HG03135 (cell line): ENCODE results near the gene AMPD2.
A peak's percentile ranks its signal among the peaks of the same experiment; 100 is the strongest.

Source experiments
- ATAC-seq: cut with Tn5 transposase; IDR thresholded peaks from one replicate; pipeline ENCODE4 v1.9.1; 2021; ENCODE audit warnings: mild to moderate bottlenecking, moderate library complexity; ENCODE audit not compliant: unreplicated experiment

Gene AMPD2

DNA sequence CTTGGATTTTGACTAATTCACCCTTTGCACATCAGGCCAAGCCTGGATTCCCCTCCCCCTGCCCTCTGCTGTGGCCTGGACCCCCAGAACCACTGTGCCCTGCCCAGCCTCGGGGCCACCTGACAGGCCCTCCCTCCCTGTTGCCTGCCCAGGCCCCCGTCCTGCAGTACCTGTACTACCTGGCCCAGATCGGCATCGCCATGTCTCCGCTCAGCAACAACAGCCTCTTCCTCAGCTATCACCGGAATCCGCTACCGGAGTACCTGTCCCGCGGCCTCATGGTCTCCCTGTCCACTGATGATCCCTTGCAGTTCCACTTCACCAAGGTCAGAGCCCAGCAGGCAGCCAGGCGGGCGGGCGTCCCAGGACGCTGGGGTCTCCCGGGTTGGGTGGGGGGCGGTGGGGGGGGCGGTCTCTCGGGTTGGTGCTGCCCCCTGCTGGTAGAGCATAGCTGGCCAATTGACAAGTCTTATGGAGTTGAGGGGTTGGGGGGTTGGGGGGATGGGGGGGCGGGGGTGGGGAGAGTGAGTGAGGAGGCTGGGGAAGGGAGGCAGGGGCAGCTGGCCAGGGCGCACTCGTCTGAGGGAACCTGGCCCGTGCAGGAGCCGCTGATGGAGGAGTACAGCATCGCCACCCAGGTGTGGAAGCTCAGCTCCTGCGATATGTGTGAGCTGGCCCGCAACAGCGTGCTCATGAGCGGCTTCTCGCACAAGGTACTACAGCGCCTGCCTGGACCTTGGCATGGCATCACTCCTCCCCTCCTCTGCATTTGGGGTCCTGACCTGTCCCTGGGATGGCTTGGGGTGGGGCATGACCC lies 10.7 kb downstream of the AMPD2 start:
- ATAC-seq: no peak

DNA sequence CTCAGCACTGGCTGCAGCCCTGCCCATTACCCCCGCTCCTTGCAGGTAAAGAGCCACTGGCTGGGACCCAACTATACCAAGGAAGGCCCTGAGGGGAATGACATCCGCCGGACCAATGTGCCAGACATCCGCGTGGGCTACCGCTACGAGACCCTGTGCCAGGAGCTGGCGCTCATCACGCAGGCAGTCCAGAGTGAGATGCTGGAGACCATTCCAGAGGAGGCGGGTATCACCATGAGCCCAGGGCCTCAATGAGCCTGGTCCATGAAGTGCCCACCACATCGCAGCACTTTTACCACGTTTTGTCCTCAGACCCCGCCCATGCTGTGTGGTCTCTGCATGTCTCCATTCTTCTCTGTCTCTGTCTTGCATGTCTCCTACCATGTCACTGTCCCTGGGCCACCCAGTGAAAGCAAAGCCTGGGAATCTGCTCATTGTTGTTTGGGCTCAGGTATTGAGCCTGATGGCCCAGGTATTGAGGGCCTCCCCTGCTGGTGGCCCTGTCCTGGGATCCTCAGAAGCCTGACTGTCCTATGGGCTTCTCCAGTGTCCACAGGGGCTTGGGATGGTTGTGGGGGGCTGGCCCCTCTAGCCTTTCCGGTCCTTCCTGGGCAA lies 11.4 kb downstream of the AMPD2 start:
- ATAC-seq: no peak

DNA sequence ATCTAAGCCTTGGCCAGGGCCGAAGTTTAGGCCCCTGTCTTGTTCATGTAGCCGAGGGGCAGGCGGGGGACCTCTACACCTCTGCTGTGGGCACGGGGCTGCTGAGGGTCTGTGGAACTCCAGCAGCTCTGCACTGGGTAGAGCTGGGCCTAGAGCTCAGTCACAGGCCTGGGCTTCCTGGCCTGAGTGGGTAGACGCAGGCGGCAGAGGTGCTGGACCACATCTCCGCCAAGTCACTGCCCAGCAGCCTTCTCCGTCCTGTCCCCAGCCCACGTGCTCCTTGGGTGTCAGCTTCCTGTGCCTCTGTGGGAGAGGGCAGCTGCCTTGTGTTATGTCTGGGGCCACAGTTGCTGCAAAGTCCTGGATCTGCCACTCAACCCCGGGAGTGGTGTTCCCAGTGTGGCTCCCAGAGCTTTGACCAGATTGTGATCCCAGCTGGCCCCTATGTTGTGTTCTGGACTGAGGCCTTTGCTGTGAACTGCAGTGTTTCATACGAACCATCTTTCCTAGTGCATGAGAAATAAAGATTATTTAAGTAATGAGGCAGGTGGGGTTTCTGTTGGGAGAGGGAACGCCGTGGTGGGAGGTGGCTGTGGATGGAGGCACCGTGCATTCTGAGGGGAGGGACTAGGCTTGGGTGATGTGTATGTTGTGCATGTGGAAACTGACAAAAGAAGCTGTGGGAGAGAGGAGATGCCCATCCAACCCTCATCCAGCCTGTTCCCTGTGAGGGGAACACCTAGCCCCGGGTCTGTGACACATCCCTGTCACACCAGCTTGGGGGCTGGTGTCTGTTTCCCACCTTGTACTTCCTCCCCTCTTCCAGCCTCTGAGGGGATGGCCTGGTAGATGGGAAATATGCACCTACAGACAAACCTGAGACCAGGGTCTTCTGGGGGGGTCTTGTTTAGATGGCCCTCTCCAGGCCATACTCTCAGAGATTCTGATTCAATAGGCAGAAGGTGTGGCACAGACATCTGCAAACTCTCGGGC lies 12.2 kb downstream of the AMPD2 start:
- ATAC-seq: no peak

DNA sequence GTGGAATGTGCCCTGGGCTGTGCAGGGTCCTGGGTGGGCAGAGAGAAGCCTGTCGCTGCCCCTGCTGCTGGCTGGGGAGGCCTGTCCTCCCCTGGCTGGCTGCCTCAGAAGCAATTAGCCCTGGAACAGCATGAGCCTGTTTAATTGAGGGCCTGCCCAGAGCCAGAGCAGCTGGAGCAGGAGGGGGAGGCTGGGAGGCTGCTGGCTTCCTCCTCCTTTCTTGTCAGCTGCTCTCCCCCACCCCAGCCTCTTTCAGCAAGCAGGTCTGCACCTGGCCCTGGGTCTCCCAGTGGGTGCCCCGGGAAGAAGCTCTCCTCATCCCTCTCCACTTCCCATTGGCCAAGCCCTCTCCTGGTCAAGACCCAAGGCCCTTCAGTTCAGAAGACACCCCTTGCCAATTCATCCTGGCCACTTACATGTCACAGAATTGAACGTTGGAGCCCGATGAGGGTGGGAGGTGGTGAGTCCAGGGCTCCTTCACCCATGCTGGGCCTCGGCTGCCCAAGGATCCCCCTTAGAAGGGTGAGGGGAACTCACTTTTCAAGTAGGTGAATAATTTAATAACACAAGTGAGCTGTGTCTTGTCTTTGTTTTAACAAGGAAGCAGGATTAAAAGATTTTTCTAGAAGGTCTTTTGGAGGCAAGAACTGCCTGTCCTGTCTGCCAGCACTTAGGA lies 13.2 kb downstream of the AMPD2 start:
- no peak for ATAC-seq

DNA sequence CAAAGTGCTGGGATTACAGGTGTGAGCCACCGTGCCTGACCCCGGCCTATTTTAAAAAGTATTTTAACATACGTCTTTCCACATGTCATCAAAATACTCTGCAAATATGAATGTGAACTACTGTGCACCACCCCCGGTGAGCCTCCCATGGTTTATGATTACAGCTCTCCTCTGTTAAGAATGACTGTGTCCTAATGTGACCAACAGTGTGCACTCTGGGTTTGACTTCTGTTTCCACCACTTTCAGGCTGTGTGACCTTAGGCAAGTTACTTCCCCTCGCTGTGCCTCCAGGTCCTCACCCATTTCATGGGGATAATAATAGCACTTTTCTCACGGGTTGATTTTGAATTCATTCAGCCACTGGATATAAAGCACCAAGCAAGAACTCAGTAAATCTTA lies 14.7 kb downstream of the AMPD2 start:
- no peak for ATAC-seq

DNA sequence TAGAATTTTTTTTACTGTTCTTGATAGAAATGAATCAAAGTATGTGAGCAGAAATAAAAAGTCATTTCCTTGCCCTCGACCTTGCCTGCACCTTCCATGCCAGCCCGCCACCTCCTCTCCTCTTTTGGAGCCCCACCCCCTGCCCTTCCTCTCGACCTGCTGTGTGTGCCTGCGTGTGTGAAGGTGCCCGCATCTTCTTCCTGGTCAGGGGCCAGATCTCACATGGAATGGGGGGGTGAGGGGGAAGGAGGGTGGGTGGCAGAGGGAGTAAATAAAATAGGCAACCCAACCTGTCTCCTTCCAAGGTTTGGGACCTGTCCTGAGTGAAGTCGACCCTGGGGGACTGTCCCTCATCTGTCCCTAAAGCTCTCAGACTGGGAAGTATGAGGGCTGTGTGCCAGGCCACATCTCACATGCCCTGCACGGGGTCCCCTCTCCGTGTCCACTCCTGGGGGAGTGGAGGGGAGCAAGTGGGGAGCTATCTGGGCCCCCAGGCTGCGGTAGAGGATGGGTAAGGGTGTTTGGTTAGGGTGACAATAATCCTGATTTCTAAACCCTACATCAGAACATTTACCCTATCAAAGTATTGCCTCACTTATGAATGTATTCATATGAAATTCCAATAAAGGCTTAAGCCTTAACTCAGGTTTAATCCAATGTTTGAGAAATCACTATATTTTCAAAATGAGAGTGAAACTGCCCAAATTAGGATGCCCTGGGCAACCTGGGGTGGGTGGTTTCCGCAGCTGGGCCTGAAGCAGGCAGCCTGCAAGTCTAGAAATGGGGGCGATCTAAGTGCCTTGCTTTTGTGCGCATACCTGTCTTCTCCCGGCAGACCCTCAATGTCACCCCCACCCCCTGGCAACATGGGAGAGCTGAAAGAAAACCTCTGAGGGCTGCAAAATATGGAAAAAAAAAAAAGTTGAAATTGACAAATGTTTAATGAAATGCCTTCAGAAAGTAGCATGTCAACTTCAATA lies 15.4 kb downstream of the AMPD2 start:
- no peak for ATAC-seq

DNA sequence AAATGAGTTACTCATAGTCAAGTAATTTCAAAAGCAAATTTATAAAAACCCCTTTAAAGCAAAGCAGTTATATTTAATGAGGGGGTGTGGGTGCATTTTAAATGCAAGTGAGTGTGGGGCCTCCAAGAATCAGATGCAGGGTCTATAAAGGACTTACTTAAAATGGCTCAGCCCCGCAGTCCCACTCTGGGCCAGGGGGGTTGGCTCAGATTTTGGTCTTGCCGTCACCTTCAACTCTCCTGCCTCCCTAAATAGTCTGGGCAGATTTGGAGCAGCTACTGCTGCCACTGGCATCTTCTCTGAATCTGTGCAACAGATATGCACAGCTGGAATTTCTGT lies 16.2 kb downstream of the AMPD2 start:
- no peak for ATAC-seq

DNA sequence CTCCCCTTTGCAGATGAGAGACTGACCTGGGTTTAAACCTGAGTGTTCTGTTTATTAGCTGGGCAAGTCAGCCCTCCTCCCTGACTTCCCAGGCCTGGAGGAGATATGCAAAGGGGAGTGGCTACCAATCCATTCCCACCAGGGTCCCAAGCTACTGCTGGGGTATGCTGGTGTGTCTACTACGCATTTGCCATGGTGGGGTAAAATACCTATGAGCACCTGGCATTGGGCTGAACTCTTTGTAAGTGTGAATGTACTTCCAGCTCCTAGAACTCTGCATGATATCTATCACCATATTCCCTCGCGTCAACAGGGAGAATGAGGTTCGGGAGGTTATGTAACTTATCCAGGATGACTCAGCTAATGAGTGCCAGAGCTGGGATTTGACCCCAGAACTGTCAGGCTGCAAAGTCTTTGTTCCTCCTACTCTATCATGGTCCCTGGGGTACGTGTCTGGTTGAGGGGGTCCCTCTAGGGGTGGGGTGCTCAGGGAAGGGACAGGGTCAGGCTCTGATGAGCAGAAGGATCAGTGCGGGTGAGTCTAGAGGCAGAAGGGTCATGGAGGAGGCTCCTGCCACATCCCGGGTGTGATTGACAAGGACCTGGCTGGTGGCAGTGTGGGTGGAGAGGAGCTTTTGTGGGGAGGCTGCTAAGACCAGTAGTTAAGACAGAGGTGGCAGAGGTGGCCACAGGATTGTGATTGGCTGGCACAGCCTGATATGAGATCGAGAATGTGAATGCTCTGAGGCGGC lies 16.7 kb downstream of the AMPD2 start:
- no peak for ATAC-seq

DNA sequence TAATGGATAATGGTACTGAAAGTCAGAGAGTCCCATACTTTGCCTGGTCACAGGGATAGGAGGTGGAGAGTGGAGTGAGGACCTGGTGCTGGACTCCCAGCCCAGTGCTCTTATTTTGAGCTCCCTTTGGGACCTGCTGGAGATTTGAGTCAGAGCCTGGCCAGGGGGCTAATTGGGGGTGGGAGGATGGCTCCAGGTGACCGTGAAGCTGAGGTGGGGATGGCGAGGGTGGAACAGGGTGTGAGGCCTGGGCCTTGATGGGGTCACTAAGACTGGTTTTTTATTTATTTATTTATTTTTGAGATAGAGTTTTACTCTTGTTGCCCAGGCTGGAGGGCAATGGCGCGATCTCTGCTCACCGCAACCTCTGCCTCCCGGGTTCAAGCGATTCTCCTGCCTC lies 17.8 kb downstream of the AMPD2 start:
- ATAC-seq: no peak

DNA sequence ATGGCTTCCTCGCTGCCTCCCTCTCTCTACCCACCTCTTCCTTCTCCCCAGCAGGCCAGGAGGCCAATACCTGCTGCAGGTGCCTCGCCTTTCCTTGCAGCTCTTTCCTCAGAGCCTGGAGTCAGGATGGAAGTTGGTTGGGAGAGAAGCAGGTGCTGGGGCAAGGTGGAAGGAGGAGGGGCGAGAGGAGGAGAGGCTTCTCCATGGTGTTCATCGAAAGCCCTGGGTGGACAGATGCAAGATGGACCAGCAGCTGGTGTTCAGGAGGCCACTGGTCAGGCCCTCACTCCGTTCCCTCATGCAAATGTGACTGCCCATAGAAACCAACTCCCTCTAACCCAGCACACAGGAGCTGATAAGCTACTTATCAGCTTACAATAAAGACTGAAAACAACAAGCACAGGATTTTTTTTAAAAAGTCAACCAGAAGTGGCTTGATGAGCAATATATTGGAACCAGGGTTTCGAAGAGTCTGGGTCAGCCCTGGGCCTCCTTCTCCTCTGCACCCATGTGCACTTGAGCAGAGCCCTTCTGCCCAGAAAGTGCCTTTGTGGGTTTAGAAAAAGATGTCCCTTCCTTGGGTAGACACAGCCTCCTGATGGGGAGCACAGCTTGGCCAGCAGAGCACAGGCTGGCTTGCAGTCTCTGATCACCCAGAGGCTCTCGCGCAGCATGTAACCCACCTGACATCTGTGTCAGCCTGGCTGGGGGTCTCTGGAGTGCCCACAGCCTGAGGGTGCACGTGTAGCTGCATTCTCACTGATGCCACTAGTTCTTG lies 19.6 kb downstream of the AMPD2 start:
- ATAC-seq: no peak

DNA sequence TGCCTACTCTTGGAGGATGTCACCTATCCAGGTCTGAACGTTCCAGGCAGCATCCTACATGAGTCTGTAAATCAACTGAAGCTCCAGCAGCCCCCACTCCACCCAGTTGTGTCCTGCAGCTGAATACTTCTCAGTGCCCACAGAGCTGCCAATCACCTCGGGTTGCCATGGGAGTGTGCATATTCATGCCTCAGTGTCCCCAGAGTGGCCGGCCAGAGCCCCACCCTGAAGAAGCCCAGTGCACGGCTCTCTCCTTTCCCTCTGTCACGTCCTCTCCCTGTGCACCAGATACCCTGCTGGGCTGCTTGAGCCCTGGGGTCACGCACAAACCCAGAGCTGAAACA lies 20.2 kb downstream of the AMPD2 start:
- no peak for ATAC-seq

DNA sequence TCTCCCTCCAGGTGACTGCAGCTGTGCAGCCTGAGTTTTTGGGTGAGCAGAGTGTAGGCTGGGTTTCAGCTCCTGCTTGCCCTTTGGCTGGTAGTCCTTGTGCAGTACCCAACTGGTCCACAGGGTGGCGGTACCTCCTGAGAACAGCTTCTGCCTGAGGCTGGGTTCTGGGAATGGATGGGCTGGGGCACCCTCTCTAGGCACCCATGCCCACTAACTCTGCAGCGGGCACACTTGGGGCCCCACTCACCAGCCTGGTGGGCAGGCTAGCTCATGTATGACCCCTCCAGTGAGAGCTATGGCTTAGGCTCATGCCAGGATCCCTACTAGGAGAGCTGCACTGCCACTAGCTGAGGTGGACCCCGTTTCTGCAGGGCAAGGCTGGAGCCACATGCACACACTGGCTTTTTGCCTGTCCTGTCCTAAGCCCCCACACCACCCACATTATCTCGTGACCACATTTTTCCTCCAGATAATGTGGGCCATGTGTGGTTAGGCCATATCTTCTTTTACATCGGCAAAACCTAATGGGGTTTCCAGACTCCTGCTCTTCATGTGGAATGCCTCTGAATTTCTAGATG lies 20.7 kb downstream of the AMPD2 start:
- no peak for ATAC-seq

DNA sequence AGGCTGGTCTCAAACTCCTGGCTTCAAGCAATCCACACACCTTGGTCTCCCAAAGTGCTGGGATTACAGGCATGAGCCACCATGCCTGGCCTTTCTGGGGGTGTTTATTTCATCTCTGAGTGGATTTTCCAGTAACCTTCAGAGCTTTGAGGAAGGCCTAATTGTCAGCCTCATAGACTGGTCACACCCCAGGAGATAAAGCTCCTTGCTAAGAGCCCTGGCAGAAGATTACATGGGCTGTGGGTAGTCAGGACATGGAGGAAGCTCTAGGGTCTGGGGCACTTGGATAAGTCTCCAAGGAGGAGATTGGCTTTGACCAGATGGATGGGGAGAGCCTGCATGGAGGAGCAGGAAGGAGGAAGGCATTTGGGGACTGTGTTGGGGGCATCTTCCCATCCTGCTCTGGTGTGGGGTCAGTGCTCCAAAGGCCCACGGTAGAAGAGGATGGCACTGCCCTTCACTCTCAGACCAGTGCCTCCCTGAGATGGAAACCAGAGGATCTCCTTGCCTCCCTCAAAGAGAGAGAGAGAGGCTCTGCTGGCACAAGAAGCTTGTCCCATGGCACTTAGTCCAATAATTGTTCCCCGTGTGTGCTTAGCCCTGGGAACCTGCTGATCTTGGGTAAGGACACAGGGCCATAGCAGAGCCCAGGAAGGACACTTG lies 21.6 kb downstream of the AMPD2 start:
- no peak for ATAC-seq

DNA sequence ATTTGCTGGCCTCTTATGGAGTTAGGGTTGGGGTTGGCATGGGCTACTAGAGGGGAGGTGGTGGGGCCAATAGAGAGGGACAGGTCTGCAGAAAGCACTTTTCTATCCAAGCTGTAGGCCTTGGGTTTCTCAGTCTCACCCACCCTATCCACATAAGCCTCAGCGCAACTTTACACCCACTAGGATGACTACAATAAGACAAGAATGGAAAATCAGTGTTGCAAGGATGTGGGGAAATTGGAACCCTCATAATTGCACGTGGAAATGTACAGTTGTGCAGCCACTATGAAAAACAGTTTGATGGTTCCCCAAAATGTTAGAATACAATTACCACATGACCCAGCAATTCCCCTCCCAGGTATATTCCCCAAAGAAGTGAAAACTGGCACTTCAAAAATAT lies 22.2 kb downstream of the AMPD2 start:
- ATAC-seq: no peak

DNA sequence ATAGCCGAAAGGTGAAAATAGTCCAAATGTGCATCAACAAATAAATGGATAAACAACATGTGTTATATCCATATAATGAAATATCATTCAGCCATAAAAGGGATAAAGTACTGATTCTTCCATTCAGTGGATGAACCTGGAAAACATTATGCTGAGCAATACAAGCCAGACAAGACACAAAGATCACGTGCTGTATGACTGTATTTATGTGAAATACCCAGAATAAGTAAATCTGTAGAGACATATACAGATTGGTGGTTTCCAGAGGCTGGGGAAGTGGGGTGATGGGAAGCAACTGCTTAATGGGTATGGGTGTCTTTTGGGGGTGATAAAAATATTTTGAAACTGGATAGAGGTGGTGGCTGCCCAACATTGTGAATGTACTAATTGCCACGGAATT lies 23.0 kb downstream of the AMPD2 start:
- ATAC-seq: no peak

DNA sequence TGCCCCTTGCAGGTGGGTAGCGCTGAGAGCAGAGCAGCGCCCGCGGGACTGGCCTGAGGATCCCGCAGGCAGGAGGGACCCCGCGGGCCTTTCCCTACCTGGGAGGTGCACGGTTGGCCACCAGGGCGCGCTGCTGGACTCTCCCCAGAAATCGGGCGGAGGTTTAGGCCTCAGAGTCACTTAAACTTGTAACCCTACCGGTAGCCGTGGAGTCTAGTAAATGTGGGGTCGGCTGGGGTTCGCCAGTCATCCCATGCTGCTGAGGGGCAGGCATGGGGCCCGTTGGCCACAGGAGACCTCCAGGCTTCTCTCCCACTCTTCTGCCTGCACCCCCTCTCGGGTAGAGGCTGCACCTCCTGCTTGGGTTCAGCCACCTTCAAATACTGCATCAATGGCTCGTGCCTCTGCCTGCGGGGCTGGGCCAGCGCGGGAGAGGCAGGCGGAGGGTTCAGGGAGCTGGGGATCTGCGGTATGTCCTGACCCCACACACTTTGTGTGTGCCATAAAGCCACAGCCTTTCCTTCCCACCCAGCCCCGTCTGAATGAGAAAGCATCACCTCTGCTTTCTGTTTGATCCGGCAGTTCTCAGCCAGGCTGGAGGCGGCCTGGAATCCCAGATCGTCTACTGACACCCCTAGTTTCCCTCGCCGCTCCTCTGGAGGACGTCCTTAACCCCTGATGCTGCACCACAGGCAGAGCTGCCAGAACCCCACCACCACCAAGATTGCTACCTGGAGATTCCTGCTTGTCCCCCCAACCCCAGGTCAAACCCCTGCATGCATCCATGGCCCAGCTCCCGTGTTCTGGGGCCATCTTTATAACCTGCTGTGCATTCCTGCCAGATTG lies 24.0 kb downstream of the AMPD2 start:
- ATAC-seq: peak; percentile 88

DNA sequence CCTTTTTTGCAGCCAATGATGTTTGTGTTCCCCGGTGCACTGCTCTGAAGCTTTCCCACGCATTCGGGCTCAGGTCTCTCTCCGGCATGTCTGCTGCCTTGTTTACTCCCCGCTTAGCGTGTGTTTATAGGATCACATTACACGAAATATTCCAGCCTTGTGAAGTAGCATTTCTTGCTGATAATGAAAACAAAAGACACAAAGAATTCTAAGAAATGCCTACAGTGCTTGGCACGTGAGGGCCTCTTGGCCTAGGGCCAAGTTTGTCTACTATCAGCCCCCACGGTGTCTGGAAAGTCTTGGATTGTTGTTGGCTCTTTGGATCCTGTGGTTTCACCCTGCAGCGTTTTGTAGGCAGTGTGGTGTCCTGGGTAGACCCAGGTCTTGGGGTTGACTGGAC lies 25.0 kb downstream of the AMPD2 start:
- no peak for ATAC-seq
